Esophagus squamous epithelium (tissue), 5 donors: ENCODE results near the gene MGMT. TPM values are rescaled to one million over a fixed set of nuclear protein-coding genes. Genes with fewer than 3 reads are reported as not detected.

Experiments used
- DNase-seq: peaks from one replicate; lab custom pipeline; 2025; lab: John Stamatoyannopoulos, UW
- H3K27ac ChIP-seq, 4 donors: fragments of 200-600 bp; sonication (generic); one replicate each; pipeline ENCODE4 v1.5.1; 2016 to 2019; ENCODE audit warnings: mild to moderate bottlenecking in 1 of 4
- H3K27me3 ChIP-seq, 4 donors: fragments of 200-600 bp; sonication (generic); 1 replicate in 3 of 4; 2 replicates in 1 of 4; pipeline versions ENCODE4 v1.5.1 to v1.6.0; 2017 to 2021; ENCODE audit warnings: antibody characterized with exemption in 1 of 4
- H3K36me3 ChIP-seq, 3 donors: fragments of 200-600 bp; sonication (generic); one replicate each; pipeline ENCODE4 v1.5.1; 2016 to 2019
- H3K4me1 ChIP-seq, 3 donors: fragments of 200-600 bp; sonication (generic); one replicate each; pipeline ENCODE4 v1.5.1; 2017 to 2019
- H3K4me3 ChIP-seq, 4 donors: fragments of 200-600 bp; sonication (generic); 1 replicate in 3 of 4; 2 replicates in 1 of 4; pipeline ENCODE4 v1.5.1; 2016 to 2019; ENCODE audit warnings: mild to moderate bottlenecking in 2 of 4, moderate library complexity in 1 of 4
- H3K9me3 ChIP-seq, 3 donors: fragments of 200-600 bp; sonication (generic); one replicate each; pipeline ENCODE4 v1.5.1; 2016 to 2019
- POLR2A ChIP-seq, 4 donors: fragments of 450-650 bp; IDR thresholded peaks; one replicate each; pipeline ENCODE4 v1.6.1; 2017; ENCODE audit warnings: antibody characterized with exemption in 4 of 4, mild to moderate bottlenecking in 4 of 4, moderate library complexity in 3 of 4
- WGBS, 2 donors: methylation state at CpG; one replicate each; pipeline ENCODE4 v1.1.5; 2018; 5-methylcytosine and 5-hydroxymethylcytosine counted together
- intact Hi-C: fragments of 100-400 bp; cut with DNase I; formaldehyde crosslinking; loops from one replicate; pipeline ENCODE4 v1.15.0; 2022
- total RNA-seq, 4 donors: library from RNA; depleted of rRNA; stranded (reverse); fragments of >200 nt; gene quantifications; one replicate each; pipeline ENCODE4 v1.1.0, GENCODE V29; 2016
- TF ChIP-seq, protein P1 (sequence below), 6 experiments: fragments of 450-650 bp in 4 of 6; fragments of 200-600 bp in 2 of 6; sonication (generic) in 2 of 6; IDR thresholded peaks; one replicate each; pipeline ENCODE4 v1.5.1; 2016 to 2019; ENCODE audit warnings: antibody characterized with exemption in 6 of 6, mild to moderate bottlenecking in 4 of 6, moderate library complexity in 4 of 6
- donor health status: DM: yes; HTN: yes; CAD: no.

Gene MGMT
- total RNA-seq, 4 donors from 2014 or later: 15.6 to 28.8 (median 18.4) TPM

DNA sequence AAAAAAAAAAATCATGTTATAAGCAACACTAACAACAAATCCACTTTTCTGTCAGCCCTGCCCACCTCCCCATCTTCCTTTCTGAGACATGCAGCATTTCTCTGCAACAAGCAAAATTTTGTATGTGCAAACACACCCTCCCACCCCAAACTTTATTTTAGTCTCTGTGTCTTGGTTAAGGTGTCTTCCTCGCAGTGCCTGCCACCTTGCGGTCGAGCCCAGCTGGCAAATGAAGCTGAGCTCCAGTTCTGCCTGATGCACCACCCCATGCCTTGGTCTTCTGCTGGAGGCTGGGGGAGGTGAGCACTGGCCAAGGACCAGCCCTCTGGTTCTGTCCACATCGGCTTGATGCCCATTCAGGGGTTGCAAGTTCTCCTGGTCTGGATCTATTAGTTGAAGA is 206.3 kb downstream of the MGMT start:
- 86 to 89% methylated on average over 4 of the region's 4 CpGs for WGBS, 2 donors
- TF ChIP-seq POLR2A (IDR thresholded peaks at IDR 0.05): no peak
- TF ChIP-seq, protein P1, sequence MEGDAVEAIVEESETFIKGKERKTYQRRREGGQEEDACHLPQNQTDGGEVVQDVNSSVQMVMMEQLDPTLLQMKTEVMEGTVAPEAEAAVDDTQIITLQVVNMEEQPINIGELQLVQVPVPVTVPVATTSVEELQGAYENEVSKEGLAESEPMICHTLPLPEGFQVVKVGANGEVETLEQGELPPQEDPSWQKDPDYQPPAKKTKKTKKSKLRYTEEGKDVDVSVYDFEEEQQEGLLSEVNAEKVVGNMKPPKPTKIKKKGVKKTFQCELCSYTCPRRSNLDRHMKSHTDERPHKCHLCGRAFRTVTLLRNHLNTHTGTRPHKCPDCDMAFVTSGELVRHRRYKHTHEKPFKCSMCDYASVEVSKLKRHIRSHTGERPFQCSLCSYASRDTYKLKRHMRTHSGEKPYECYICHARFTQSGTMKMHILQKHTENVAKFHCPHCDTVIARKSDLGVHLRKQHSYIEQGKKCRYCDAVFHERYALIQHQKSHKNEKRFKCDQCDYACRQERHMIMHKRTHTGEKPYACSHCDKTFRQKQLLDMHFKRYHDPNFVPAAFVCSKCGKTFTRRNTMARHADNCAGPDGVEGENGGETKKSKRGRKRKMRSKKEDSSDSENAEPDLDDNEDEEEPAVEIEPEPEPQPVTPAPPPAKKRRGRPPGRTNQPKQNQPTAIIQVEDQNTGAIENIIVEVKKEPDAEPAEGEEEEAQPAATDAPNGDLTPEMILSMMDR (IDR thresholded peaks at IDR 0.05): no peak
- Histone ChIP-seq H3K36me3 (no peaks in the 10 kb centered on the region), H3K4me3 (no peak overlapping the region), H3K9me3 (no peaks in the 10 kb centered on the region), H3K27ac (no peak overlapping the region), H3K27me3 (no peaks in the 10 kb centered on the region), H3K4me1 (no peaks in the 10 kb centered on the region)
- intact Hi-C loops: no loop called here
- DNase-seq: no peak

DNA sequence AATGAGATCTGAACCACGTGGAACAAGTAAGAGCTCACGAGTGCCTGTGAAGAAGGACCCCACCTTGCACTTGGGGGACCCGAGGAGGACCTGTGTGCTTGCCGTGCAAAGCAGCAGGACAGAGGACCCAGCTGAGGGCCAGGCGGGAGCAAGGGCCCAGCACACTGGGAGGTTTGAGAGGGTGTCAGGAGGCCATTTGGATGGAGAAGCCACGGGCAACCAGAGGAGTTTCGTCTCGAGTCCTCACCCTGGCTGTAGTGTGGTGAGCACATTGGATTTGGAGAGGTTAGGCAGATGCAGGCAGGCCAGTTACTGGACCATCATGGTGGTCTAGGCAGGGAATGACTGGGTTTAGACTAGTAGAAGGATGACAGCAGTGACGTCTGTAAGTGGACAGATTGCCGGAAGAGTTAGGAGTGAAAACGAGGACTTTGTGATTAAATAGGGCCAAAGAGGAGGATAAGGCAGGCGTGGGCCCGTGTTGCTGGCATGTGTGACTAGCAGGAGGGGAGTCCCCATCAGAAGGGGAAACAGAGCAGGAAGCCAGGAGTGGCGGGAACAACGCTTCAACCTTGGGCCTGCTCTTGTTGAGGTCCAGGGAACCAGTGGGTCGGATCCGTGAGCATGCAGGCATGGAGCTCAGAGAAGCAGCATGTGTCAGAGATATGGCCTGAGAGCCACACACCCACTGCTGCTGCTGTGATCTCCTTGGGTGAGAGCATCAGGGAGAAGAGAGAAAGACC is 208.2 kb downstream of the MGMT start:
- Histone ChIP-seq H3K36me3 (no peaks in the 10 kb centered on the region), H3K4me1 (no peaks in the 10 kb centered on the region), H3K27ac (no peak overlapping the region), H3K4me3 (no peak overlapping the region), H3K9me3 (no peaks in the 10 kb centered on the region), H3K27me3 (no peaks in the 10 kb centered on the region)
- intact Hi-C loops: no loop called here
- TF ChIP-seq POLR2A (IDR thresholded peaks at IDR 0.05): no peak
- TF ChIP-seq, protein P1 (IDR thresholded peaks at IDR 0.05): no peak
- no peak for DNase-seq
- WGBS, 2 donors: 92 to 96% methylated on average over 16 to 17 of the region's 17 CpGs

DNA sequence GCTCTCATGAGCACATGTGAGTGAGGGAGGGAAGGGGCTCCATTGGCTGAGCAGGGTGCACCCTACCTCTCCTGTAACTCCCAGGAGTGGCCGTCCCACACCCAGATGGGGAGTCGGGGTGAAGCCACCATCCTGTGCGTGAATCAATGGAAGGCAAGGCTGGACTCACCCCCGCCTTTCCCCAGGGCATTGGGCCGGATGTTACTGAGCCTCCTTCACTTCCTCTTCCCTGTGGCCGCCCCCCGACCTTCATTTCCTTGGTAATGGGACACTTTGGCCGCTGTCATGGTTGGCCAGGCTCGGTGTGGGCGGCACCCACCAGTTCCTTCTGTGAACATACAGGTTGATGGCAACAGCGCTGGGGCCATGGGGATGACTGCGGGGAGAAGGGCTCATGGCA is 209.0 kb downstream of the MGMT start:
- H3K27me3 ChIP-seq: no peaks in the 10 kb centered on the region
- no peak overlapping the region for H3K27ac ChIP-seq
- TF ChIP-seq, protein P1 (IDR thresholded peaks at IDR 0.05): no peak
- no peak for TF ChIP-seq POLR2A (IDR thresholded peaks at IDR 0.05)
- intact Hi-C loops: no loop called here
- H3K36me3 ChIP-seq: no peaks in the 10 kb centered on the region
- DNase-seq: no peak
- WGBS, 2 donors: 74% methylated on average over 6 of the region's 12 CpGs; no CpG with 5 or more reads in 1 of the 2 donors
- H3K4me1 ChIP-seq: no peaks in the 10 kb centered on the region
- H3K4me3 ChIP-seq: no peak overlapping the region
- no peaks in the 10 kb centered on the region for H3K9me3 ChIP-seq

DNA sequence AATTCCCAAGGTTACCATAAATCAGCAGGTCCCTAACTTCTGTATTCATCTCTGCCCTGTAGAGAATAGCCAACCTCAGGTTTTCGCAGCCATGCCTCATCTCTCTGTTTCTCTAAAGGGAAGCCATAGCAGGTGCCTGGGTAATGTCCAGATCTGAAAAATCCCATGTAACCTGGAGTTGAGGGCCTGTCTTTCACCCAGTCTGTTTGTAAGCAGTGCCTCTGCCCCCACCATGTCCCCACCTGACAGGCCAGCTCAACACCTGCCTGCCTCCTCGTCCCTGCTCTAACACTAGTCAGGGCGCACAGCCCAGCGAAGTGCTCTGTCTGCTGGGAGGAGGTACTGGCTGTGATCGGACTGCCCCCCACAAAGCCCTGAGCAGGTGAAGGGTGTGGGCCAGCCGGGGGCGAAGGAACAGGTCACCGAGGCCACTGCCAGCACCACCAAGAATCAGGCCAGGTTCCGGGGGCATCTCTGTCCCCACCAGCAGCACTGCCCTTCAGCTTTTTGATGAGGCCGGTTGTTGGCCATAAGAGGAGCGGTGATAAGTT is 210.4 kb downstream of the MGMT start:
- Histone ChIP-seq H3K27me3 (no peaks in the 10 kb centered on the region), H3K36me3 (no peaks in the 10 kb centered on the region), H3K4me1 (no peaks in the 10 kb centered on the region), H3K9me3 (no peaks in the 10 kb centered on the region), H3K4me3 (no peak overlapping the region), H3K27ac (no peak overlapping the region)
- 90 to 100% methylated on average over 2 of the region's 11 CpGs for WGBS, 2 donors
- intact Hi-C loops: no loop called here
- TF ChIP-seq, protein P1 (IDR thresholded peaks at IDR 0.05): no peak
- TF ChIP-seq POLR2A (IDR thresholded peaks at IDR 0.05): no peak
- DNase-seq: no peak

DNA sequence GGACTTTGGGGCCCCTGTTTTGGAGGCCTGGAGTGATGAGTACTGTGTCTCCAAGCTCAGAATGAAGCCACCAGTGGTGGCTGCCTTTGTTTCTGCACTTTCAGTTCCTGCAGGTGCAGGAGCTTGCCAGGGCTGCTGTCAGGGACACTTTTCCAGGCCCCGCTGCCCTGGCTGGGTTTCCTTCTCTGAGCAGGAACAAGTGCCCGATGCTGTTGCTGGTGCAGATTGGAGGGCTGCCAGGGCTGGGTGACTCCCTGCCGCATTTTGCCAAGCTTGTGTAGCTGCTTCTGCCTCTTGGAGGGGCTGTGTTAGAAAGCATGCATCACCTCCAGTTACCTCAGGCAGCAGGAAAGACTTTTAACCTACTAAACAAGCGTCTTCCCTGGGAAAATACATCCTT is 211.1 kb downstream of the MGMT start:
- Histone ChIP-seq H3K9me3 (no peaks in the 10 kb centered on the region), H3K4me1 (no peaks in the 10 kb centered on the region), H3K27me3 (no peaks in the 10 kb centered on the region), H3K4me3 (no peak overlapping the region), H3K27ac (no peak overlapping the region), H3K36me3 (no peaks in the 10 kb centered on the region)
- no peak for DNase-seq
- intact Hi-C loops: no loop called here
- TF ChIP-seq POLR2A (IDR thresholded peaks at IDR 0.05): no peak
- TF ChIP-seq, protein P1 (IDR thresholded peaks at IDR 0.05): no peak
- WGBS, 2 donors: 67 to 90% methylated on average over 2 to 4 of the region's 4 CpGs
